ENCODE measurements around the gene LIMA1.
"Not testable (repeated sequence)": the region's sequence is repeated elsewhere in the genome, so short reads cannot be mapped to it uniquely, and the experiment has no call there.

Gene LIMA1

GRCh38 chr12:50248411-50248810 is 34.9 kb downstream of the LIMA1 start (continued):
- TF ChIP-seq PATZ1 (CRISPR knock-in tag; IDR thresholded peaks at IDR 0.05; ENCODE audit: borderline replicate concordance): no peak
- TF ChIP-seq, protein P1, sequence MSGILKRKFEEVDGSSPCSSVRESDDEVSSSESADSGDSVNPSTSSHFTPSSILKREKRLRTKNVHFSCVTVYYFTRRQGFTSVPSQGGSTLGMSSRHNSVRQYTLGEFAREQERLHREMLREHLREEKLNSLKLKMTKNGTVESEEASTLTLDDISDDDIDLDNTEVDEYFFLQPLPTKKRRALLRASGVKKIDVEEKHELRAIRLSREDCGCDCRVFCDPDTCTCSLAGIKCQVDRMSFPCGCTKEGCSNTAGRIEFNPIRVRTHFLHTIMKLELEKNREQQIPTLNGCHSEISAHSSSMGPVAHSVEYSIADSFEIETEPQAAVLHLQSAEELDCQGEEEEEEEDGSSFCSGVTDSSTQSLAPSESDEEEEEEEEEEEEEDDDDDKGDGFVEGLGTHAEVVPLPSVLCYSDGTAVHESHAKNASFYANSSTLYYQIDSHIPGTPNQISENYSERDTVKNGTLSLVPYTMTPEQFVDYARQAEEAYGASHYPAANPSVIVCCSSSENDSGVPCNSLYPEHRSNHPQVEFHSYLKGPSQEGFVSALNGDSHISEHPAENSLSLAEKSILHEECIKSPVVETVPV (CRISPR knock-in tag; IDR thresholded peaks at IDR 0.05): no peak
- no peak for TF ChIP-seq ESRRG (CRISPR knock-in tag; IDR thresholded peaks at IDR 0.05)
- no peak for TF ChIP-seq ZFP3 (CRISPR knock-in tag; IDR thresholded peaks at IDR 0.05)

DNA sequence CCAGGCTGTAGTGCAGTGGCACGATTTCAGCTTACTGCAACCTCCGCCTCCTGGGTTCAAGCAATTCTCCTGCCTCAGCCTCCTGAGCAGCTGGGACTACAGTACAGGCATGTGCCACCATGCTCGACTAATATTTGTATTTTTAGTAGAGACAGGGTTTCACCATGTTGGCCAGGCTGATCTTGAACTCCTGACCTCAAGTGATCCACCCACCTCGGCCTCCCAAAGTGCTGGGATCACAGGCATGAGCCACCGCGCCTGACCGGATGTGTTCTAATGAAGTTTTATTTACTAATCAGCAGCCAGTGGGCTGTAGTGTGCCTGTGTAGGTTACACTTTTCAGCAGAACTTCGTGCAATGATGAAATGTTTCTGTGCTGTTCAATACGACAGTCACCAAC is 35.7 kb downstream of the LIMA1 start:
- not testable (repeated sequence) for ATAC-seq

DNA sequence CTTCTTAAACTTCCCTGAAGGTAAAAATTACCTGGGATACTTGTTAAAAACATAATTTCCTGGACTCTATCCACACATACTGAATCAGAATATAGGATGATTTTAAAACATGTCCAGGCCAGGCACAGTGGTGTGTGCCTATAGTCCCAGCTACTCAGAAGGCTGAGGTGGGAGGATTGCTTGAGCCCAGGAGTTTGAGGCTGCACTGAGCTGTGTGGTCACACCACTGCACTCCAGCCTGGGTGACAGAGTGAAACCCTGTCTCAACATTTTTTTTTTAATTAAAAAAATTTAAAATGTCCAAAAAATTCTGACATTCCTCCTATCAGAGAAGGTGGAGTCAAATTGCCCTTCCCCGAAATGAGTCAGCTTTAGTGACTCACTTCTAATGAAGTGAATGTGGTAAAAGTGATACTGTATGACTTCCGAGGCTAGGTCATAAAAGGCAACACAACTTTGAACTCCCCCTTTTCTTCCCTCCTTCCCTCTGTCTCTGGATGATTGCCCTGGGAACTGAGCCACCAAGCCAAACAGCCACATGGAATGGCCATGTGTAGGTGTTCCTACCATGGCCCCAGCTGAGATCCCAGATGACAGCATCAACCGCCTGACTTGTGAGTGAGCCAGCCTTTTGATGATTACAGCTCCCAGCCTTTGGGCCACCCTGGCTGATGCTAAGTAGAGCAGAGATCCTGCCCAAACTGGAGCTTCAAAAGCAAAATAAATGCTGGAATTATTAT is 36.3 kb downstream of the LIMA1 start:
- peak; percentile 83 for ATAC-seq
- peak; percentile 59 for TF ChIP-seq ISL1 (CRISPR knock-in tag; IDR thresholded peaks at IDR 0.05)
- no peak for TF ChIP-seq GLIS3 (CRISPR knock-in tag; IDR thresholded peaks at IDR 0.05)
- TF ChIP-seq TCF4 (CRISPR knock-in tag; IDR thresholded peaks at IDR 0.05; ENCODE audit: borderline replicate concordance): no peak
- TF ChIP-seq ZNF70 (CRISPR knock-in tag; IDR thresholded peaks at IDR 0.05): peak; percentile 84

GRCh38 chr12:50246197-50246865 is 37.0 kb downstream of the LIMA1 start:
- peak; percentile 7 for ATAC-seq
- TF ChIP-seq CSDC2 (CRISPR knock-in tag; IDR thresholded peaks at IDR 0.05) (no peak), ESRRG (CRISPR knock-in tag; IDR thresholded peaks at IDR 0.05) (no peak), POU6F1 (CRISPR knock-in tag; IDR thresholded peaks at IDR 0.05; ENCODE audit: borderline replicate concordance, low read depth) (no peak), ZNF565 (CRISPR knock-in tag; conservative IDR thresholded peaks at IDR 0.05; ENCODE audit: low read depth) (no peak), PPARA (CRISPR knock-in tag; IDR thresholded peaks at IDR 0.05; ENCODE audit: borderline replicate concordance) (no peak), TSHZ2 (CRISPR knock-in tag; IDR thresholded peaks at IDR 0.05) (no peak), TCF4 (CRISPR knock-in tag; IDR thresholded peaks at IDR 0.05; ENCODE audit: borderline replicate concordance) (no peak), ARNTL (CRISPR knock-in tag; IDR thresholded peaks at IDR 0.05; ENCODE audit: borderline replicate concordance, low read depth) (no peak), RARB (CRISPR knock-in tag; IDR thresholded peaks at IDR 0.05) (no peak), ZFP30 (CRISPR knock-in tag; IDR thresholded peaks at IDR 0.05) (no peak), ZNF8 (CRISPR knock-in tag; IDR thresholded peaks at IDR 0.05) (no peak), ISL1 (CRISPR knock-in tag; IDR thresholded peaks at IDR 0.05) (no peak), GLIS3 (CRISPR knock-in tag; IDR thresholded peaks at IDR 0.05) (no peak), ZC3H10 (CRISPR knock-in tag; IDR thresholded peaks at IDR 0.05) (no peak), BACH2 (CRISPR knock-in tag; IDR thresholded peaks at IDR 0.05; ENCODE audit: borderline replicate concordance) (no peak), OSR1 (CRISPR knock-in tag; IDR thresholded peaks at IDR 0.05) (no peak)
